Nephron (organoid): Measurements from ENCODE around the gene LELP1.
"Not testable (repeated sequence)": the region's sequence is repeated elsewhere in the genome, so short reads cannot be mapped to it uniquely, and the experiment has no call there.

Experiments used
- H3K27ac Mint-ChIP-seq, 3 experiments: 2 replicates each; pipeline ENCODE4 v1.8.0; 2020; ENCODE audit warnings: mixed read lengths in 3 of 3, mild to moderate bottlenecking in 2 of 3, moderate library complexity in 1 of 3
- H3K27me3 Mint-ChIP-seq: 2 replicates; pipeline ENCODE4 v1.8.0; 2021; ENCODE audit warnings: low read depth, mild to moderate bottlenecking, moderate library complexity, mixed read lengths
- H3K36me3 Mint-ChIP-seq: 2 replicates; pipeline ENCODE4 v1.8.0; 2020; ENCODE audit warnings: low read depth, mixed read lengths
- H3K4me1 Mint-ChIP-seq: 2 replicates; pipeline ENCODE4 v1.8.0; 2020; ENCODE audit warnings: mixed read lengths
- H3K4me3 Mint-ChIP-seq, 3 experiments: 2 replicates each; pipeline ENCODE4 v1.8.0; 2020; ENCODE audit warnings: mild to moderate bottlenecking in 3 of 3, mixed read lengths in 3 of 3, moderate library complexity in 2 of 3
- H3K9me3 Mint-ChIP-seq: 2 replicates; pipeline ENCODE4 v1.8.0; 2020; ENCODE audit warnings: mixed read lengths
- CTCF ChIP-seq, 3 experiments: fragments of 200-600 bp; sonication (generic); IDR thresholded peaks; one replicate each; pipeline ENCODE4 v1.5.0; 2021; ENCODE audit warnings: antibody characterized with exemption in 3 of 3; ENCODE audit not compliant: unreplicated experiment in 3 of 3

The LELP1 gene

GRCh38 chr1:153203130-153203529 is at the start of gene LELP1:
Gene LELP1, plus strand, starts transcription at chr1:153203430. Its CDS starts 1,278 bp downstream, at chr1:153204708.
- no peak for TF ChIP-seq CTCF (IDR thresholded peaks at IDR 0.05; ENCODE audit: unreplicated experiment in 3 of 3)
- Mint-ChIP-seq H3K4me1 (no peaks in the 10 kb centered on the region), H3K9me3 (no peaks in the 10 kb centered on the region), H3K27me3 (peaks cover 16% of the 10 kb centered on the region), H3K4me3 (no peak within 1 kb of the TSS), H3K36me3 (no peaks in the 10 kb centered on the region), H3K27ac (no peak within 1 kb of the TSS)

GRCh38 chr1:153155541-153155940 is 47.7 kb upstream of the LELP1 start:
- no peak for TF ChIP-seq CTCF (IDR thresholded peaks at IDR 0.05; ENCODE audit: unreplicated experiment in 3 of 3)
- Mint-ChIP-seq H3K36me3 (no peaks in the 10 kb centered on the region), H3K4me1 (no peaks in the 10 kb centered on the region), H3K27me3 (no peaks in the 10 kb centered on the region), H3K27ac (no peak overlapping the region), H3K4me3 (no peak overlapping the region), H3K9me3 (peaks cover 6% of the 10 kb centered on the region)

GRCh38 chr1:153168686-153169085 is 34.5 kb upstream of the LELP1 start:
- Mint-ChIP-seq H3K4me1 (no peaks in the 10 kb centered on the region), H3K27ac (no peak overlapping the region)

GRCh38 chr1:153174624-153175023 is 28.6 kb upstream of the LELP1 start:
- Mint-ChIP-seq H3K36me3 (no peaks in the 10 kb centered on the region), H3K4me3 (no peak overlapping the region), H3K4me1 (no peaks in the 10 kb centered on the region), H3K27me3 (peaks cover 4% of the 10 kb centered on the region), H3K9me3 (no peaks in the 10 kb centered on the region), H3K27ac (no peak overlapping the region)
- TF ChIP-seq CTCF (IDR thresholded peaks at IDR 0.05; ENCODE audit: unreplicated experiment in 3 of 3), result no peak

More at GRCh38 chr1:153168686-153169085, 34.5 kb upstream of the LELP1 start:
- no peak for TF ChIP-seq CTCF (IDR thresholded peaks at IDR 0.05; ENCODE audit: unreplicated experiment in 3 of 3)
- no peak overlapping the region for H3K4me3 Mint-ChIP-seq
- H3K9me3 Mint-ChIP-seq, result no peaks in the 10 kb centered on the region
- H3K36me3 Mint-ChIP-seq, result no peaks in the 10 kb centered on the region
- H3K27me3 Mint-ChIP-seq, result peaks cover 4% of the 10 kb centered on the region

- no peak overlapping the region for H3K27ac Mint-ChIP-seq
- H3K4me1 Mint-ChIP-seq, result no peaks in the 10 kb centered on the region
- TF ChIP-seq CTCF (IDR thresholded peaks at IDR 0.05; ENCODE audit: unreplicated experiment in 3 of 3), result no peak
- no peak overlapping the region for H3K4me3 Mint-ChIP-seq
- no peaks in the 10 kb centered on the region for H3K9me3 Mint-ChIP-seq
- H3K36me3 Mint-ChIP-seq, result no peaks in the 10 kb centered on the region
- no peaks in the 10 kb centered on the region for H3K27me3 Mint-ChIP-seq
Observed at GRCh38 chr1:153178922-153179321, 24.3 kb upstream of the LELP1 start.

GRCh38 chr1:153180556-153180955 is 22.7 kb upstream of the LELP1 start:
- Mint-ChIP-seq H3K36me3 (no peaks in the 10 kb centered on the region), H3K4me1 (no peaks in the 10 kb centered on the region), H3K27me3 (no peaks in the 10 kb centered on the region), H3K9me3 (peaks cover 2% of the 10 kb centered on the region), H3K4me3 (no peak overlapping the region), H3K27ac (no peak overlapping the region)
- no peak for TF ChIP-seq CTCF (IDR thresholded peaks at IDR 0.05; ENCODE audit: unreplicated experiment in 3 of 3)

GRCh38 chr1:153188301-153188700 is 14.9 kb upstream of the LELP1 start:
- not testable (repeated sequence) for H3K4me1 Mint-ChIP-seq, H3K4me3 Mint-ChIP-seq, H3K36me3 Mint-ChIP-seq, H3K27ac Mint-ChIP-seq, H3K27me3 Mint-ChIP-seq
- H3K9me3 Mint-ChIP-seq, result peaks cover 10% of the 10 kb centered on the region
